ENCODE data around the gene C10orf67.

The C10orf67 gene

DNA sequence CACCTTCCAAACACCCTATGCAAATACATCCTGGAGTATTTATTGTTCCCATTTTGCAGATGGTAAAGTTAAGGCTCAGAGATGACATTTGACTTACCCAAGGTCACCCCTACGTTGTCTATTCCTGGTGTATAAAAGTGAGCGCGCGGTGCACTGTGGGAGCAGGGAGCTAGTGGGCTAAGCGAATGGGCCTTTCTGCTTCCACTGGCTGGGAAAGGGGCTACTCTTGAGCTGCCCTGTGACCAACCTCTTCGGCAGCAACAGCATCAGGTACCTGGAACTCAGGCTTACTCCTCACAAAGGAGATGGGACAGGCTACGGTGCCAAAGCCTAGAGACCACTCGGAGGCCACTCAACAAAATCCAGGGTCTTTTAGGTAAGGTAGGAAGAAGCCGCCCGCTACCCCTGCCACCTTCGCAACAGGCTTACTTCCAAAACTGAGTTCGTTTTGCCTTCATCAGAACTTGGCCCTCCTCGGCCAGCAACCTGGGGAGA is 150.1 kb downstream of the C10orf67 start:
- TF ChIP-seq CTCF (IDR thresholded peaks at IDR 0.05; ENCODE audit: low read depth, low read length), result no peak
- H3K4me3 ChIP-seq (ENCODE audit: low read depth, low read length), result no peak overlapping the region
- no peak for DNase-seq (ENCODE audit: low read depth, low spot score)
- in situ Hi-C loops (cut with HindIII; ENCODE audit: low sequenced_read_pairs), result no loop called here

DNA sequence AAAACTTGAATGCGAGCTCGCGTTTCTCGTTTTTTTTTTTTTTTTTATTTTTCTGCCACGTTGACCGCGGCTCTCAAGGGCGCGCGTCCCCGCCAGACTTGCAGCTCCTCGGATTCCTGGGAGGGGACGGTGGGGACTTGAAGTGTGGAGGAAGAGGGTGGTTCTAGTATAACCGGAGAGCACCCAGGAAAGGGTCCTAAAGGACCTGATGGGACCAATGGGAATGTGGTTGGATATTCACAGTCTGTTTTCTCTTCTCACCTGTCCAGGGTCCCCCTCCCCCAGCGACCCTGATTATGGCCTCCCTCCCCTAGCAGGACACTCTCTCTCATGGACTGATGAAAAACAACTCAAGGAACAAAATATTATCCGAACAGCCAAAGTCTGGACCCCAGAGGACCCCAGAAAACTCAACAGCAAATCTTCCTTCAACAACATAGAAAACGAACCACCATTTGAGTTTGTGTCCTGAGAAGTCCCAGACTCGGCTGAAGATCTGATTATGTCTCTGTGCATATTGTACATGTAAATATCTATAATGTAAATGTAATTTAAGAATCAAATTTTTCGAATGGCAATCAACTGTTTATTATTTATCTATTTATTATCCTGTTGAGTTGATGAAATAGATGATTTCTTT is 151.0 kb downstream of the C10orf67 start:
- H3K4me3 ChIP-seq (ENCODE audit: low read depth, low read length), result no peak overlapping the region
- TF ChIP-seq CTCF (IDR thresholded peaks at IDR 0.05; ENCODE audit: low read depth, low read length), result no peak
- no peak for DNase-seq (ENCODE audit: low read depth, low spot score)
- in situ Hi-C loops (cut with HindIII; ENCODE audit: low sequenced_read_pairs), result no loop called here

GRCh38 chr10:23192712-23193434 is 151.7 kb downstream of the C10orf67 start:
- in situ Hi-C loops (cut with HindIII; ENCODE audit: low sequenced_read_pairs), result no loop called here
- no peak for DNase-seq (ENCODE audit: low read depth, low spot score)
- no peak for TF ChIP-seq CTCF (IDR thresholded peaks at IDR 0.05; ENCODE audit: low read depth, low read length)
- H3K4me3 ChIP-seq (ENCODE audit: low read depth, low read length), result no peak overlapping the region

DNA sequence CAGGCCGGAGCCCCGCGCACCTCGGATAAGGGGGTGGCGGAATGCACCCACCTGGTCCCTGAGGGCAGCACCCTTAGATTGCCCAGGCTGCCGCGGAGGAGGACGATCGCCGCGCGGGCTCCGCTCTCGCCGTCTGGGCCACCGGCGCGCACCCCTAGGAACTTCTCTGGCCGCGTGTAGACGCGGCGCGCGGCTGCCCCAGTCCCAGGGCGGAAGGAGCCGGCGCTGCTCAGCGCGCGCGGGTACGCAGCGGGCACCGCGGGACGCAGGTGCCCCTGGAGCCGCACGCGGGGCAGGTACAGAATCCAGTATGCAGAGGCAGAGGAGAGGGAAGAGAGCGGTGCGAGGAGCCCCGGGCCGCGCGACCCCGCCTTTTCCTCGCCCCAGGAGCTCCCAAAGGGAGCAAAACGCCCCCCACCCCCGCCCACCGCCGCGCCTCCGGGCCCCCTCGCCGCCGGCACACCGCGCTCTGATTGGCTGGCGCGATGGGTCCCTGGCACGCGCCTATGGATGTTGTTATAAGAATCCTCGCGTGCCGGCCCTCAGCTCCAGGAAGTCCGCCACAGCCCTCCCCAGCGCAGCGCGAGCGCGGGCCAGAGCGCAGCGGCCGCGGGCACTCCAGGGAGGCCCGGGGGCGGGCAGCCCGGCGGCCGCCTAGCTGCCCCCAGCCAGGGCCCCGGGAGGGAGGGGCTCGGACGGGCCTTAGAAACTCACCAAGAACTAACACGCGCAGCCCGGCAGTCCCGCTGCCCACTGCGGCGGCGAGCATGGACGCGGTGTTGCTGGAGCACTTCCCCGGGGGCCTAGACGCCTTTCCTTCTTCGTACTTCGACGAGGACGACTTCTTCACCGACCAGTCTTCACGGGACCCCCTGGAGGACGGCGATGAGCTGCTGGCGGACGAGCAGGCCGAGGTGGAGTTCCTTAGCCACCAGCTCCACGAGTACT is 152.6 kb downstream of the C10orf67 start, which contains the start of gene PTF1A:
PTF1A (plus strand) TSS at position 549 of the 948 bp plus-strand sequence; CDS start at position 768, 219 bp downstream.
- in situ Hi-C loops (cut with HindIII; ENCODE audit: low sequenced_read_pairs), result no loop called here
- TF ChIP-seq CTCF (IDR thresholded peaks at IDR 0.05; ENCODE audit: low read depth, low read length), result no peak
- DNase-seq (ENCODE audit: low read depth, low spot score), result no peak
- H3K4me3 ChIP-seq (ENCODE audit: low read depth, low read length), result no peak within 1 kb of the TSS

DNA sequence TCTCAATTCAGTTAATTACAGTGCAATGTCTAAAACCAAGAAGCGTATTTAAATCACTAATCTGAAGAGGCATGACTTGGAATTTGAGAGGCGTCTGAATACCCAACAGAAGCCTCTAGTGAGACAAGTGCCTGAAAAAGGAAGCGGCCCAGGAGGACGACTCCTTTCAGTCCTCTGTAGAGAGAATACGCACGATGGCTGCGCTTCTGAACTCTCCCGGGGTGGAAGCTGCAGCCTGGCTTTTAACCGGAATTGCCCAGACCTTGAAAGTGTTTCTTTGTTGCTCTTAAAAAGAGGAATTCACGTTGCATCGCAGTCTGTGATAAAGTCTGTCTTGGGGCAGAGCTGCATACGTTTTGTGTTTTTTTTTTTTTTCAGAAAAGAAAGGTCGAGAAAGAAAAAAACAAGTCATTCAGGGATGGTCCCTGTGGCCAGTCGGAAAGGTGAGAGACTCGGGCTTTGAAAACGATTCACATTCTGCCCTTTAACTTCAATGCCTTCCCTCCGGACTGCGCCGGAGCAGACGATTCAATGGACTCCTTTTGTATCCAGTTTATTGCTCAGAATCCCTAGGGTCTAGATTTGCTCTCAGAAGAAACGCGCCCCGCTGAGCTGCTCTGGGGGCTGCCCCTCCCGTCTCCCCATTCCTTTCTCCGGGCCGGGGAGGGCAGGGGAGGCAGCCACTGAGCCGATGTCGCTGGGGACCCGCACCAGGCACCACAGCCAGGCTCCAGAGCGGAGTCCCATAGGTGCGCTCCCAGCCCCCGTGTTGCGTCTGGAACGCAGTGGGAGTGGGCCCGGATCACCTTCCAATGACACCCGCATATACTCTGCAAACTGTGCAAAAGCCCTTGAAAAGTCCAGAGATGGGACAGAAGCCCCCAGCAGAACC is 153.5 kb downstream of the C10orf67 start:
- no peak overlapping the region for H3K4me3 ChIP-seq (ENCODE audit: low read depth, low read length)
- no peak for DNase-seq (ENCODE audit: low read depth, low spot score)
- in situ Hi-C loops (cut with HindIII; ENCODE audit: low sequenced_read_pairs), result no loop called here
- no peak for TF ChIP-seq CTCF (IDR thresholded peaks at IDR 0.05; ENCODE audit: low read depth, low read length)
